Measurements from ENCODE around the gene GLT1D1.
A peak's percentile ranks its signal among the peaks of the same experiment; 100 is the strongest.
"Not testable (repeated sequence)": the region's sequence is repeated elsewhere in the genome, so short reads cannot be mapped to it uniquely, and the experiment has no call there.

Gene GLT1D1

DNA sequence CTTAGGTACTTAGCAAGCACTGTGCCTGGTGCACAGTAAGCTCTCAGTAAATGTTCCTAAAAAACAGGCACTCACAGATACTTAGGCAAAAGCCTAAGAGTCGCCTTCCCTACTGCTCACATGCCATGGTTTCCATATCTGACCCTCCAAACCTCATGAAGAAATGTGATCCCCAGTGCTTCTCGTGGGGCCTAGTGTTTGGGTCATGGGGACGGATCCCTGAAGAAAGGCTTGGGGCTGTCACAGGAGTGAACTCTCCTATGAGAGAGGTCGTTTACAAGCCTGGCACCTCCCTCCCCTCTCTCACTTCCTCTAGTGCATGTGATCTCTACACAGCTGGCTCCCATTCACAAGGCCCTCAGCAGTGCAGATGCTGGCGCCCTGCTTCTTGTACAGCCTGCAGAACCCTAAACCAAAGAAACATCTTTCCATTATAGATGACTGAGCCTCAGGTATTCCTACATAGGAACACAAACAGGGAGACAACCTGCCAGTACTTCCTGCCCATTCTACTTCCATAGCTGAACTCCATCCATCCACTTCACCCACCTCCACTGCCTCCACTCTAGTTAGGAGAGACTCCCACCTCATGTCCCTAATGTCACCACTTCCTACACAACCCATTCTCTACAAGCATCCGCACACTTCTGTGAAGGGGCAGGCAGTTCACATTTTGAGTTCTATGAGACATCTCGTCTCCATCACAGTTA lies 32.4 kb upstream of the GLT1D1 start:
- DNase-seq (no peak), ATAC-seq (no peak)

DNA sequence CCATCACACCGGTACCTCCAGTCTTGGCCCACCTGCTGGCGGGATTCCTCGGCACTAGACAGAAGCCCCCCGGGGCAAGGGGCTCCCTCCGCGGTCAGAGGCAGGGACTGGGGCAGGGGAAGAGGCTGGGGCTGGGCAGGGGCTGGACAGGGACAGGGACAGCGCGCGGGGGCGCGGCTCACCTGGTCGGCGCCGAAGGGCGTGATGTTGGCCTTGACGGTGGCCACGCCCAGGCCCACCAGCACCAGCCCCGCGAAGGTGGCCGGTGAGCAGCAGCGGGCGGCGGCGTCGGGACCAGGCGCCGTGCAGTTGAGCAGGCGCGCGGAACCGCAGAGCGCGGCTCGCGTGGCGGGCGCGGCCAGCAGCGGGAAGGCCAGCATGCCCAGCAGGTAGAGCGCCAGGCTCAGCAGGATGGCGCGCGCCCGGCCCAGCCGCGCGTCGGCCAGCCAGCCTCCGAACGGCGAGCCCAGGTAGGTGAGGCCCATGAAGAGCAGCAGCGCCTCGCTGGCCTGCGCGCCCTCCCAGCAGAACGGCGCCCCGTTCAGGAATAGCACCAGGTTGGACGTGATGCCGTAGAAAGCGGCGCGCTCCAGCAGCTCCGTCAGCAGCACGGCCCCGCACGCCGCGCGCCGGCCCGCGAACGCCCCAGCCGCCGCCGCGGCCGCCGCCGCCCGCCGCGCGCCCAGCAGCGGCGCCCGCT lies 29.9 kb upstream of the GLT1D1 start:
- ATAC-seq (peak; percentile 40), DNase-seq (peak; percentile 36)

DNA sequence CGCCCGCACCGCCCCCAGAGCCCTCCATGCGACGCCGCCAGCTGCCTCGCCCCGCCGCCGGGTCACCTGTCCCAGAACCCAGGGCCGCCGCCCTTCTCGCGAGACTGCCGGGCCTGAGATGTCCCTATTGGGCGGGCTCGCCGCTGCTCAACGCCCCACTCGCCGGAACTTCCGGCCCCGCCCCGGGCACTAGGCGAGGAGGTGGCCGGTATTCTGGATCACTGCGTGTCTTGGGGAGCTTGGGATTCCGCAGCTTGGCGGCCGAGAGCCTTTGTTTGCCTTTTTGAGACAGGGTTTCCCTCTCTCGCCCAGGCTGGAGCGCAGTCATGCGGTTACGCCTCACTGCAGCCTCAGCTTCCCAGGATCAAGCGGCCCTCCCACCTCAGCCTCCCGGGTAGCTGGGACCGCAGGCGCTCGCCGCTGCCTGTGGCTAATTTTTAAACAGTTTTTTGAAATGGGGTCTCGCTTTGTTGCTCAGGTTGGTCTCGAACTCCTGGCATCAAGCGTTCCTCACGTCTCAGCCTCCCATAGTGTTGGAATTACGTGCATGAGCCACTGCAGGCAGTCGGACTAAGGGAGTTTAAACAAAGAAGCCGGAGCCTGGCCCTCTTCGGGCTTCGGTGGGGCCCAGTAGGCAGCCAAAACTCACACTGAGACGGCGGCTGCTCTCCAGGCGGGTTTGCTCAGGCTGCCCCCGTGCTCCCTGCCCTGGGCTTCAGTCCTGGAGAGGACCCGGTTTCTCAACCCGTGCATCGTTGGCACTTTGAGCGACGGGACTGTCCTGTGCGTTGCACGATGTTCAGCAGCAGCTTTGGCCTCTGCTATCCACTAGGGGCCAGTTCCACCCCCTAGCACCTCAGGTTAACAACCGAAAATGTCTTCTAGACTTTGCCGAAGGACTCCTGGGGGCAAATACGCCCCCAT lies 29.1 kb upstream of the GLT1D1 start, which contains the start of gene SLC15A4:
Gene SLC15A4, minus strand, starts transcription at position 43 of the 924 bp plus-strand sequence. Its CDS starts 15 bp downstream, at position 28.
- peak; percentile 96 for DNase-seq
- ATAC-seq: peak; percentile 97

GRCh38 chr12:128825835-128826234 lies 27.4 kb upstream of the GLT1D1 start:
- ATAC-seq (no peak), DNase-seq (no peak)

GRCh38 chr12:128827724-128828123 lies 25.6 kb upstream of the GLT1D1 start:
- DNase-seq (no peak), ATAC-seq (no peak)

- DNase-seq: peak; percentile 24
- ATAC-seq: peak; percentile 85
Measured at GRCh38 chr12:128829861-128830504, 23.3 kb upstream of the GLT1D1 start.

- ATAC-seq (peak; percentile 25), DNase-seq (no peak)
Measured at GRCh38 chr12:128830505-128830893, 22.8 kb upstream of the GLT1D1 start.

GRCh38 chr12:128833418-128833817 lies 19.9 kb upstream of the GLT1D1 start:
- no peak for ATAC-seq
- no peak for DNase-seq

DNA sequence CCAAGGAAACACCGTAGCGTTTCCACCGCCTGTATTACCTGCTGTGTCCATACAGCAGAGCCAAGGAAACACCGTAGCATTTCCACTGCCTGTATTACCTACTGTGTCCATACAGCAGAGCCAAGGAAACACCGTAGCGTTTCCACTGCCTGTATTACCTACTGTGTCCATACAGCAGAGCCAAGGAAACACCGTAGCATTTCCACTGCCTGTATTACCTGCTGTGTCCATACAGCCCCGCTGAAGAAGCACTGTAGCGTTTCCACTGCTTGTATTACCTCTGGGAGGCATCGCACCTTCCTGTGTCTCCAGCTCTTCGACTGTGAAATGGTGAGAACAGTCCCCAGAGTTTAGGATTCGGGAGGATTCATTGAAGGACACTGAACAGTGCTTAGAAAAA lies 13.4 kb upstream of the GLT1D1 start:
- not testable (repeated sequence) for DNase-seq, ATAC-seq

GRCh38 chr12:128840862-128841468 lies 12.3 kb upstream of the GLT1D1 start:
- DNase-seq (no peak), ATAC-seq (no peak)

DNA sequence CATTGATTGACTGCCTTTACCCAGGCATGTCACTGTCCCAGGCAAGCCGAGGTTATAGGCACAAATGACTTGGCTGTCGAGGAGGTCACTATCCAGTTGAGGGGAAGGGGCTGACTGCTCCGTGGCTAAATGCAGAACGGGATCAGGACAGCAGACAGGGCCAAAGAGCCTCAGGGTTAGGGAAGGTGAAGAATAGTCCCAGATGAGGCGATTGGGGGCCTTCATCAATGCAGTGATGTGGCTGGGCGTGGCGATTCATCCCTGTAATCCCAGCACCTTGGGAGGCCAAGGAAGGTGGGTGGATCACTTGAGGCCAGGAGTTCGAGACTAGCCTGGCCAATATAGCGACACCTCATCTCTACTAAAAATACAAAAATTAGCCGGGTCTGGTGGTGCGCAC lies 10.7 kb upstream of the GLT1D1 start:
- ATAC-seq: no peak

DNA sequence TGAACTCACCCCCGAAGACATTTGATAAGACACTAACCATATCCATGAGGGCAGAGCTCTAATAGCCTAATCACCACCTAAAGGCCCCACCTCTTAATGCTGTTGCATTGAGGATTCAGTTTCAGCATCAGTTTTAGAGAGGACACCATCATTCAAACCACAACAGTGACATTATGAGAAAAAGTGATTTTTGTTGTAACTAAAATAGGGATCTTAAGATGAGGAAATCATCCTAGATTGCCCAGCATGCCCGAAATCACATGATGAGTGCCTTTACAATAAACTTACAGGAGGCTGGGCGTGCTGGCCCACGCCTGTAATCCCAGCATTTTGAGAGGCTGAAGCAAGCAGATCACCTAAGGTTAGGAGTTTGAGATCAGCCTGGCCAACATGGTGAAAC lies 9.7 kb upstream of the GLT1D1 start:
- DNase-seq (no peak), ATAC-seq (no peak)

More for the DNA sequence above, 10.7 kb upstream of the GLT1D1 start:
- no peak for DNase-seq

- ATAC-seq (peak; percentile 81), DNase-seq (peak; percentile 34)
Measured at GRCh38 chr12:128844031-128844635, 9.1 kb upstream of the GLT1D1 start.

GRCh38 chr12:128846671-128847070 lies 6.6 kb upstream of the GLT1D1 start:
- ATAC-seq, DNase-seq: not testable (repeated sequence)

GRCh38 chr12:128848371-128848770 lies 4.9 kb upstream of the GLT1D1 start:
- DNase-seq (no peak), ATAC-seq (no peak)

GRCh38 chr12:128849806-128850205 lies 3.5 kb upstream of the GLT1D1 start:
- ATAC-seq, DNase-seq: not testable (repeated sequence)

DNA sequence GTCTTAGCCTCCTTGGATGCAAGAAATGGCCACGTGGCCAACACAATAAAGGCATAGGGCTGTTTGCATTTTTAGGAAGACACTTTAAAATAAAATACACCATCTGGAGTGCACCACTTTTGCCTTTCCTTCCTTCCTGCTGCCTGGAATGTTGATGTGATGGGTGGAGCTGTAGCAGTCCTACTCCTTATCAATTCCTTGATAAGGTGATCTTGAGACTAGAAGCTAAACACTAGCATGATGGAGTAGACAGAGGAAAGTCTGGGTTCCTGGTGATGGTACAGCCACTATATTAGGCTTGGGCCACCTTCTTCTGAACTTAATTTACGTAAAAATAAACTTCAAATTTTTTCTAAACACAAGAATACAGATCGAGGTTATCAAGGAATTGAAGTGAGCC lies 2.9 kb upstream of the GLT1D1 start:
- DNase-seq: no peak
- ATAC-seq: no peak

DNA sequence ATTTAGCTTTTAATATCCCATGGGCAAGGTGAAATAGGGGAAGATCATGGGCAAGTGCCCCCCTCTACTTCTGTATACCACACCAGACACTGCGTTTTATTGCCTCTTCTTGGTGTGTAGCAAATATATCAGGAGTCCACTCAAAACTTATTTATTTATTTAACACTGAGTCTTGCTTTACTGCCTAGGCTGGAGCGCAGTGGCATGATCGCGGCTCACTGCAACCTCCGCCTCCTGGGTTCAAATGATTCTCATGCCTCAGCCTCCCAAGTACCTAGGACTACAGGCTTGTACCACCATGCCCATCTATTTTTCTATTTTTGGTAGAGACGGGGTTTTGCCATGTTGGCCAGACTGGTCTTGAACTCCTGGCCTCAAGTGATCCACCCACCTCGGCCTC lies 1.8 kb upstream of the GLT1D1 start:
- not testable (repeated sequence) for DNase-seq, ATAC-seq

- DNase-seq (no peak), ATAC-seq (no peak)
Measured at GRCh38 chr12:128852026-128852698, 1.1 kb upstream of the GLT1D1 start.

DNA sequence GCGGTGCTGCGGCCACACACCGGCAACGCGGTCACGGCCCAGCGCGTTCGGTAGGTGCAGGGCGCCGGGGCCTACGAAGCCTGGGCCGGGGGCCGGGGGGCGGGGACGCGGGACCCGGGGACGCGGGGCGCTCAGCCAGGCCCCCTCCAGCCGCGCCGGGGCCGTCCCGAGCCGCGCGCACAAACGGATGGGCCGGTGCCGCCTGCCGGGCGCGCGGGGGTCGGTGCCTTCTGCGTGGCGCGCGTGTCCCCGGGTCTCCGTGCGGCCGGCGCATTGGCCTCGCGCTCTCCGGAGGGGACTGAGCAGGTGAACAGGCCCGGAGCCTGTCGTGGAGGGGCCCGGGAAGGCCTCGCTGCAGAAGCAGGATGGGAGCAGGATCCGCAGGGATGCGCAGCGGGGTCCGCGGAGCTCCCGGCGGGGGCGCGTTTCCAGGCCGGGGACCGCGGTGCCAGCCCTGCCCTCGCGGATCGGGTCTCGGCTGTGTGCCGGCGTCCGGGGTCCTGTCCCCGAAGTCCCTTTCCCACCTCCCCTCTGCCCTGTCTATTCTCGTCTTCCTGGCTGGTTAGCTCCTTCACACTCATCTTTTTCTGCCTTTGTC lies 421 bp downstream of the GLT1D1 start:
- DNase-seq: peak; percentile 7
- peak; percentile 12 for ATAC-seq
